IPS DF 6.9 (cell line): ENCODE data around the gene ALK.

Source experiments
- DNase-seq: peaks from one replicate; pipeline ENCODE4 v3.0.0-alpha.2; 2013; ENCODE audit warnings: low read depth, low spot score
- H3K27ac ChIP-seq: one replicate; pipeline ENCODE4 v1.5.1; 2013; ENCODE audit warnings: low read length, control low read depth
- H3K27me3 ChIP-seq: 2 replicates; pipeline ENCODE4 v1.6.1; 2013; ENCODE audit warnings: mild to moderate bottlenecking, low read length; ENCODE audit not compliant: control insufficient read depth, insufficient read depth
- H3K36me3 ChIP-seq: 2 replicates; pipeline ENCODE4 v1.6.1; 2013; ENCODE audit warnings: low read length; ENCODE audit not compliant: control insufficient read depth, insufficient read depth
- H3K4me1 ChIP-seq: 2 replicates; pipeline ENCODE4 v1.6.1; 2013; ENCODE audit warnings: low read length; ENCODE audit not compliant: control insufficient read depth, insufficient read depth
- H3K4me3 ChIP-seq: 2 replicates; pipeline ENCODE4 v1.5.1; 2013; ENCODE audit warnings: mild to moderate bottlenecking, low read length
- H3K9me3 ChIP-seq: 2 replicates; pipeline ENCODE4 v1.6.1; 2013; ENCODE audit warnings: low read length, inconsistent platforms; ENCODE audit not compliant: control insufficient read depth, insufficient read depth
- WGBS: extraction: QIAGEN DNeasy Blood & Tissue Kit; methylation state at CpG from one replicate; pipeline ENCODE4 v1.1.7; 2013; ENCODE audit warnings: mixed read lengths, missing lambda C conversion rate; ENCODE audit not compliant: insufficient read length, insufficient coverage; 5-methylcytosine and 5-hydroxymethylcytosine counted together

Gene ALK

GRCh38 chr2:29495068-29495467, 426.3 kb downstream of the ALK start:
- H3K27ac ChIP-seq, result no peak overlapping the region
- no peak overlapping the region for H3K4me3 ChIP-seq
- no peak for DNase-seq
- no peaks in the 10 kb centered on the region for H3K4me1 ChIP-seq
- WGBS, result no CpG with 5 or more reads among the region's 6 CpGs
- no peaks in the 10 kb centered on the region for H3K27me3 ChIP-seq
- no peaks in the 10 kb centered on the region for H3K9me3 ChIP-seq
- H3K36me3 ChIP-seq, result no peaks in the 10 kb centered on the region

- Histone ChIP-seq H3K36me3 (no peaks in the 10 kb centered on the region), H3K9me3 (no peaks in the 10 kb centered on the region), H3K27me3 (no peaks in the 10 kb centered on the region), H3K4me1 (no peaks in the 10 kb centered on the region), H3K4me3 (no peak overlapping the region), H3K27ac (no peak overlapping the region)
- no CpG with 5 or more reads among the region's 2 CpGs for WGBS
- DNase-seq, result no peak
These were observed 428.7 kb downstream of the ALK start for GRCh38 chr2:29492701-29493100.

- DNase-seq, result no peak
- no peaks in the 10 kb centered on the region for H3K27me3 ChIP-seq
- WGBS, result no CpG with 5 or more reads among the region's 6 CpGs
- H3K36me3 ChIP-seq, result no peaks in the 10 kb centered on the region
- 0 out of 2 replicates have a peak, but pooled peaks cover 1% of the 10 kb centered on the region for H3K4me1 ChIP-seq
- no peaks in the 10 kb centered on the region for H3K9me3 ChIP-seq
- no peak overlapping the region for H3K27ac ChIP-seq
- H3K4me3 ChIP-seq, result no peak overlapping the region
These were observed 431.3 kb downstream of the ALK start for GRCh38 chr2:29490045-29490444.

- Histone ChIP-seq H3K27ac (no peak overlapping the region), H3K9me3 (no peaks in the 10 kb centered on the region), H3K36me3 (no peaks in the 10 kb centered on the region), H3K4me1 (0 out of 2 replicates have a peak, but pooled peaks cover 1% of the 10 kb centered on the region), H3K27me3 (no peaks in the 10 kb centered on the region), H3K4me3 (no peak overlapping the region)
- no peak for DNase-seq
- WGBS, result no CpG with 5 or more reads among the region's 1 CpG
These were observed 431.8 kb downstream of the ALK start for GRCh38 chr2:29489568-29489967.

GRCh38 chr2:29487967-29488555, 433.3 kb downstream of the ALK start:
- H3K36me3 ChIP-seq, result no peaks in the 10 kb centered on the region
- no peak for DNase-seq
- no peak overlapping the region for H3K27ac ChIP-seq
- no peaks in the 10 kb centered on the region for H3K27me3 ChIP-seq
- no CpG with 5 or more reads among the region's 4 CpGs for WGBS
- H3K4me1 ChIP-seq, result 0 out of 2 replicates have a peak, but pooled peaks cover 1% of the 10 kb centered on the region
- no peaks in the 10 kb centered on the region for H3K9me3 ChIP-seq
- H3K4me3 ChIP-seq, result no peak overlapping the region

GRCh38 chr2:29485631-29486030, 435.8 kb downstream of the ALK start:
- no CpG with 5 or more reads among the region's 3 CpGs for WGBS
- Histone ChIP-seq H3K27me3 (no peaks in the 10 kb centered on the region), H3K9me3 (no peaks in the 10 kb centered on the region), H3K4me3 (no peak overlapping the region), H3K4me1 (0 out of 2 replicates have a peak, but pooled peaks cover 1% of the 10 kb centered on the region), H3K36me3 (no peaks in the 10 kb centered on the region), H3K27ac (no peak overlapping the region)
- no peak for DNase-seq

- no peaks in the 10 kb centered on the region for H3K9me3 ChIP-seq
- no peaks in the 10 kb centered on the region for H3K27me3 ChIP-seq
- H3K27ac ChIP-seq, result no peak overlapping the region
- 0 out of 2 replicates have a peak, but pooled peaks cover 1% of the 10 kb centered on the region for H3K4me1 ChIP-seq
- H3K36me3 ChIP-seq, result no peaks in the 10 kb centered on the region
- H3K4me3 ChIP-seq, result no peak overlapping the region
- no peak for DNase-seq
These were observed 436.3 kb downstream of the ALK start for GRCh38 chr2:29485117-29485516.

GRCh38 chr2:29482867-29483266, 438.5 kb downstream of the ALK start:
- no peaks in the 10 kb centered on the region for H3K27me3 ChIP-seq
- no CpG with 5 or more reads among the region's 3 CpGs for WGBS
- H3K9me3 ChIP-seq, result no peaks in the 10 kb centered on the region
- no peak overlapping the region for H3K4me3 ChIP-seq
- DNase-seq, result no peak
- no peak overlapping the region for H3K27ac ChIP-seq
- 0 out of 2 replicates have a peak, but pooled peaks cover 1% of the 10 kb centered on the region for H3K4me1 ChIP-seq
- no peaks in the 10 kb centered on the region for H3K36me3 ChIP-seq

- no CpG with 5 or more reads among the region's 2 CpGs for WGBS
- H3K4me3 ChIP-seq, result no peak overlapping the region
- no peaks in the 10 kb centered on the region for H3K36me3 ChIP-seq
- no peak for DNase-seq
- no peak overlapping the region for H3K27ac ChIP-seq
- 0 out of 2 replicates have a peak, but pooled peaks cover 1% of the 10 kb centered on the region for H3K4me1 ChIP-seq
- no peaks in the 10 kb centered on the region for H3K9me3 ChIP-seq
- no peaks in the 10 kb centered on the region for H3K27me3 ChIP-seq
These were observed 439.0 kb downstream of the ALK start for GRCh38 chr2:29482348-29482747.

- no peaks in the 10 kb centered on the region for H3K9me3 ChIP-seq
- no peak overlapping the region for H3K4me3 ChIP-seq
- no peak for DNase-seq
- 0 out of 2 replicates have a peak, but pooled peaks cover 1% of the 10 kb centered on the region for H3K4me1 ChIP-seq
- no peaks in the 10 kb centered on the region for H3K27me3 ChIP-seq
- no peak overlapping the region for H3K27ac ChIP-seq
- no CpG with 5 or more reads among the region's 1 CpG for WGBS
- no peaks in the 10 kb centered on the region for H3K36me3 ChIP-seq
These were observed 440.1 kb downstream of the ALK start for GRCh38 chr2:29481313-29481712.

- Histone ChIP-seq H3K27ac (no peak overlapping the region), H3K36me3 (no peaks in the 10 kb centered on the region), H3K27me3 (no peaks in the 10 kb centered on the region), H3K4me3 (no peak overlapping the region), H3K9me3 (no peaks in the 10 kb centered on the region), H3K4me1 (no peaks in the 10 kb centered on the region)
- no CpG with 5 or more reads among the region's 4 CpGs for WGBS
- DNase-seq, result no peak
These were observed 441.0 kb downstream of the ALK start for GRCh38 chr2:29480426-29480825.
